NOMO-1 treated with dmso at 0.1 percent for 144 hours (cell line): ENCODE measurements around the gene SPECC1.
"Not testable (repeated sequence)": the region's sequence is repeated elsewhere in the genome, so short reads cannot be mapped to it uniquely, and the experiment has no call there.

Experiments
- DNase-seq: peaks from one replicate; lab custom pipeline; 2025; ENCODE audit not compliant: unreplicated experiment; lab: John Stamatoyannopoulos, UW

Gene SPECC1

GRCh38 chr17:20262226-20263114 is 253.3 kb downstream of the SPECC1 start:
- no peak for DNase-seq

- not testable (repeated sequence) for DNase-seq
Observed at GRCh38 chr17:20263115-20263433, 253.9 kb downstream of the SPECC1 start.

GRCh38 chr17:20263595-20263994 is 254.4 kb downstream of the SPECC1 start:
- DNase-seq = no peak

GRCh38 chr17:20264996-20265395 is 255.8 kb downstream of the SPECC1 start:
- no peak for DNase-seq

GRCh38 chr17:20266806-20267458 is 257.8 kb downstream of the SPECC1 start:
- no peak for DNase-seq

- no peak for DNase-seq
Observed at GRCh38 chr17:20267459-20267842, 258.3 kb downstream of the SPECC1 start.

GRCh38 chr17:20270369-20270768 is 261.2 kb downstream of the SPECC1 start:
- DNase-seq = no peak

GRCh38 chr17:20271011-20271610 is 262.0 kb downstream of the SPECC1 start:
- no peak for DNase-seq

GRCh38 chr17:20273741-20274500 is 264.8 kb downstream of the SPECC1 start:
- DNase-seq = no peak

- no peak for DNase-seq
Observed at GRCh38 chr17:20275653-20276052, 266.5 kb downstream of the SPECC1 start.

GRCh38 chr17:20276421-20276820 is 267.3 kb downstream of the SPECC1 start:
- no peak for DNase-seq

- no peak for DNase-seq
Observed at GRCh38 chr17:20278805-20279204, 269.6 kb downstream of the SPECC1 start.

GRCh38 chr17:20279631-20280030 is 270.5 kb downstream of the SPECC1 start:
- DNase-seq = no peak

- no peak for DNase-seq
Observed at GRCh38 chr17:20280051-20280450, 270.9 kb downstream of the SPECC1 start.

- DNase-seq = peak; percentile 64
Observed at GRCh38 chr17:20280851-20281250, 271.7 kb downstream of the SPECC1 start.

- DNase-seq = peak; percentile 70
Observed at GRCh38 chr17:20281860-20282259, 272.7 kb downstream of the SPECC1 start.

- DNase-seq = no peak
Observed at GRCh38 chr17:20282526-20283308, 273.6 kb downstream of the SPECC1 start.

- DNase-seq = no peak
Observed at GRCh38 chr17:20284022-20284421, 274.9 kb downstream of the SPECC1 start.

- DNase-seq = no peak
Observed at GRCh38 chr17:20284570-20285295, 275.6 kb downstream of the SPECC1 start.

GRCh38 chr17:20289984-20290383 is 280.8 kb downstream of the SPECC1 start:
- no peak for DNase-seq
